ENCODE measurements around the gene LRFN3. TPM values are rescaled to one million over a fixed set of nuclear protein-coding genes. Genes with fewer than 3 reads are reported as not detected.
"Not testable (repeated sequence)": the region's sequence is repeated elsewhere in the genome, so short reads cannot be mapped to it uniquely, and the experiment has no call there.

LRFN3 gene
- total and polyA plus RNA-seq, 12 donors = 1.7 to 23.3 (median 13.8) TPM

DNA sequence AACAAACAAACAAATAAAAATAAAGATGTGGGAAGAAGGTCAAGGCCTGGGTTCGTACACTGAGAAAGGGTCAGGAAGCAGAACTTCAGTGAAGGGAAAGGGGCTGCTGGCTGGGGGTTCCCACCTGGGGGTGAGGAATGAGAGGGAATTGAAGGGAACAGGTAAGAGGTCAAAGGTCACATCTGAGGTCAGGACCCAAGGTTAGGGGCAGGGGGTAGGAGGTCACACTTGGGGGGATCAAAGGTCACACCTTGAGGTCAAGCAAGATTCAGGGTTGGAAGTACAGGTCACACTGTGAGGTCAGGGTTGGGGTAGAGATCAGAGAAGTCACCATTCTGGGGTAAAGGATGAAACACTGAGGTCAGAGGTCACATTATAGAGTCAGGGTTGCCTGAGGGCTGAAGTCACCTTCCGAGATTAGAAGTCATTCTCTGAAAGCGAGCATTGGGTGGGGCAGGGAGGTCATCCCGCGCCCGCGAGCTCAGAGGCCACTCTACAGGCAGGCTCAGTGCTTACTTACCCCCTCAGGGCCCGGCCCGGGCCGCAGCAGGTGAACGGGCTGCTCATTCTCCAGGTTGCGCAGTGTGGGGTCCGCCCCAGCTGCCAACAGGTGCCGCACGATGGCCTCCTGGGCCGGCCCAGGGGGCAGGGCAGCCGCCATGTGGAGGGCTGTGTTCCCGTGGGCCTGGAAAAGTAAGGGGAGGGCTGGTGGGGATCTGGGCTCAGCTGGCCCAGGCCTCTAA lies 46.6 kb upstream of the LRFN3 start:
- no peaks in the 10 kb centered on the region for H3K27me3 ChIP-seq
- H3K4me1 ChIP-seq (replicated peaks in 1 of 2) = no peaks in the 10 kb centered on the region
- no peak overlapping the region for H3K27ac ChIP-seq
- H3K4me3 ChIP-seq = no peak overlapping the region
- intact Hi-C loops (cut with DNase I) = loop anchor here in 1 of 2 donors (5.0 kb wide), 1 partner anchor 48 kb away; the partner anchor contains the start of gene LRFN3
- DNase-seq = no peak
- 94 to 97% (median 94%) methylated on average over 10 to 18 of the region's 18 CpGs for WGBS, 4 donors
- TF ChIP-seq, protein P1, sequence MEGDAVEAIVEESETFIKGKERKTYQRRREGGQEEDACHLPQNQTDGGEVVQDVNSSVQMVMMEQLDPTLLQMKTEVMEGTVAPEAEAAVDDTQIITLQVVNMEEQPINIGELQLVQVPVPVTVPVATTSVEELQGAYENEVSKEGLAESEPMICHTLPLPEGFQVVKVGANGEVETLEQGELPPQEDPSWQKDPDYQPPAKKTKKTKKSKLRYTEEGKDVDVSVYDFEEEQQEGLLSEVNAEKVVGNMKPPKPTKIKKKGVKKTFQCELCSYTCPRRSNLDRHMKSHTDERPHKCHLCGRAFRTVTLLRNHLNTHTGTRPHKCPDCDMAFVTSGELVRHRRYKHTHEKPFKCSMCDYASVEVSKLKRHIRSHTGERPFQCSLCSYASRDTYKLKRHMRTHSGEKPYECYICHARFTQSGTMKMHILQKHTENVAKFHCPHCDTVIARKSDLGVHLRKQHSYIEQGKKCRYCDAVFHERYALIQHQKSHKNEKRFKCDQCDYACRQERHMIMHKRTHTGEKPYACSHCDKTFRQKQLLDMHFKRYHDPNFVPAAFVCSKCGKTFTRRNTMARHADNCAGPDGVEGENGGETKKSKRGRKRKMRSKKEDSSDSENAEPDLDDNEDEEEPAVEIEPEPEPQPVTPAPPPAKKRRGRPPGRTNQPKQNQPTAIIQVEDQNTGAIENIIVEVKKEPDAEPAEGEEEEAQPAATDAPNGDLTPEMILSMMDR (IDR thresholded peaks at IDR 0.05) = no peak
- TF ChIP-seq POLR2A (IDR thresholded peaks at IDR 0.05) = no peak
- no peaks in the 10 kb centered on the region for H3K9me3 ChIP-seq (replicated peaks in 1 of 3)
- H3K36me3 ChIP-seq (replicated peaks in 1 of 2) = peaks cover 0 to 58% of the 10 kb centered on the region in 2 donors

DNA sequence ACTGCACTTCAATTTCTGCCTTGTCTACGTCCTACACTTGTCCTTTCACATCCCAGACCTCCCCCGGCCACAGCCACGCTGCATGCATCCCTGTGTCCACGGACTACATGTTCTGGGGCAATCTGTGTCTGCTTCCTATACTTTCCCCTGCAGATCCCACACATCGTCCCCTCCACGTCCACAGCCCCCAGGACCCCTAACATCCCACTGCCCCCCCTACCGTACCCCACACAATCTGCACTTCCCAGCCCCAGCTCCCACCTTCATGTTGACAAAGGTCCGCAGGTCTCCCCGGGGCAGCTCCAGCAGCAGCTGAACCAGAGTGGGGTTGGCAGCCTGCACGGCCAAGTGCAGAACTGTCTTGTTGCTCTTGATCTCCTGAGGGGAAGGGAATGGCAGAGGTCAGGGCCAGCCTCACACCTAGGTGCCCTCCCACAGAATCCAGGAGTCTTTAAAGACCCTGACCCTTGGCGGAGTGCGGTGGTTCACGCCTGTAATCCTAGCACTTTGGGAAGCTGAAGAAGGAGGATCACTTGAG lies 46.0 kb upstream of the LRFN3 start:
- TF ChIP-seq POLR2A (IDR thresholded peaks at IDR 0.05) = no peak
- no peaks in the 10 kb centered on the region for H3K27me3 ChIP-seq
- H3K36me3 ChIP-seq (replicated peaks in 1 of 2) = peaks cover 0 to 64% of the 10 kb centered on the region in 2 donors
- no peak overlapping the region for H3K4me3 ChIP-seq
- WGBS, 4 donors = 87 to 96% (median 91%) methylated on average over 11 to 13 of the region's 13 CpGs
- DNase-seq = no peak
- H3K4me1 ChIP-seq (replicated peaks in 1 of 2) = no peaks in the 10 kb centered on the region
- H3K27ac ChIP-seq = no peak overlapping the region
- intact Hi-C loops (cut with DNase I) = no loop called here
- no peaks in the 10 kb centered on the region for H3K9me3 ChIP-seq (replicated peaks in 1 of 3)

DNA sequence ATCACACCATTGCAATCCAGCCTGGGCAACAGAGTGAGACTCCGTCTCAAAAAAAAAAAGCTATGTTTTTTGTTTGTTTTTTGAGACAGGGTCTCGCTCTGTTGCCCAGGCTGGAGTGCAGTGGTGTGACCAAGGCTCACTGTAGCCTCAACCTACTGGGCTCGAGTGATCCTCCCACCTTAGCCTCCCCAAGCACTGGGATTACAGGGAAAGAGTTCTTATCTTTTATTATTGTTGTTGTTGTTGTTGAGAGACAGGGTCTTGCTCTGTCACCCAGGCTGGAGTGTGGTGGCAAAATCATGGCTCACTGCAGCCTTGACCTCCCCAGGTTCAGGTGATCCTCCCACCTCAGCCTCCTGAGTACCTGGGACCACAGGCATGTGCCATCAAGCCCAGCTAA lies 44.4 kb upstream of the LRFN3 start:
- H3K9me3 ChIP-seq (replicated peaks in 1 of 3); H3K27ac ChIP-seq; H3K27me3 ChIP-seq; H3K4me1 ChIP-seq (replicated peaks in 1 of 2); DNase-seq; intact Hi-C loops (cut with DNase I); H3K4me3 ChIP-seq: not testable (repeated sequence)
- H3K36me3 ChIP-seq (replicated peaks in 1 of 2) = peaks cover 0 to 80% of the 10 kb centered on the region in 2 donors
- WGBS, 4 donors = 90 to 100% (median 94%) methylated on average over 3 of the region's 3 CpGs

DNA sequence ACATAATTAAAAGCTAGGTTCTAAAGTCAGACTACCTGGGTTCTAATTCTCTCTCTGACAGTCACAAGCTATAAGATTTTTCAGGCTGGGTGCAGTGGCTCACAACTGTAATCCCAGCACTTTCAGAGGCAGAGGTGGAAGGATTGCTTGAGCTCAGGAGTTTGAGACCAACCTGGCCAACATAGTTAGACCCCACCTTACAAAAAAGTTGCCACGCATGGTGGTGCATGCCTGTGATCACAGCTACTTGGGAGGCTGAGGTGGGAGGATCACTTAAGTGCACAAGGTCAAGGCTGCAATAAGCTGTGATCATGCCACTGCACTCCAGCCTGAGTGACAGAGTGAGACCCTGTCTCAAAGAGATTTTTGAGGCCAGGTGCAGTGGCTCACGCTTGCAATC lies 41.8 kb upstream of the LRFN3 start:
- Histone ChIP-seq H3K36me3 (replicated peaks in 1 of 2) (peaks cover 0 to 64% of the 10 kb centered on the region in 2 donors), H3K27ac (no peak overlapping the region), H3K4me3 (no peak overlapping the region), H3K9me3 (replicated peaks in 1 of 3) (no peaks in the 10 kb centered on the region), H3K4me1 (replicated peaks in 1 of 2) (peaks cover 6 to 9% of the 10 kb centered on the region in 2 donors), H3K27me3 (no peaks in the 10 kb centered on the region)
- intact Hi-C loops (cut with DNase I) = no loop called here
- DNase-seq = no peak
- 97 to 100% (median 99%) methylated on average over 2 of the region's 2 CpGs for WGBS, 4 donors
- TF ChIP-seq, protein P1 (IDR thresholded peaks at IDR 0.05) = no peak
- no peak for TF ChIP-seq POLR2A (IDR thresholded peaks at IDR 0.05)

DNA sequence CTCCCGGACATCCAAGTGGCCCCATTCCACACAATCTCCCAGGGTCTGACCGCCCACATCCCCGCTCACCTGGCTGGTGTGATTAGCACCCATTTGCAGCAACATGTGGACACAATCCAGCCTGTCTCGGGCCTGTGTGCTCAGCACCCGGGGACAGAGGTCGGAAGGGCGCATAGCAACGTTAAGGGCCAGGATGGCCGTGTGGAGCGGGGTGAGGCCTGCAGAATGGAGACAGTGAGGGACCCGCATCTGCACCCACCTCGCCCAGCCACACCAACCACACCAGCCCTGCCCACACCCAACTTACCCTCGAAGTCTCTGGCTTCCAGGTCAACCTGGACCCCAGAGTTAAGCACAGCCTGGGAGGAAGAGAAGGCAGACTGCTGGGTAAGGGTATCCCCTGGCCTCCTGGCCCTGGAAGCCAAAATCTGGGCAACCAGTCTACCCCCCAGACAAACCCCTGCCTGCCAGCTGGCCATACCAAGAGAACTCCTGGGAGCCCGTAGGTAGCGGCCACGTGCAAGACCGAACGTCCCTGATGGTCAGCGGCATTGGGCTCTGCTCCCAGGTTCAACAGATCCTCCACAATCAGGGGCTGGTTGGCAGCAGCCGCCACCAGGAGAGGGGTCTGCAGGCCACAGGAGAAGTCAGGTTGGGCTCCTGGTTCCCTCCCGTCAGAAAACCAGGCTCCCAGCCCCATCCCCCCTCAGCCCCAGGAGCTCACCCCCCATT lies 40.1 kb upstream of the LRFN3 start:
- 83 to 93% (median 91%) methylated on average over 6 to 21 of the region's 21 CpGs for WGBS, 4 donors
- Histone ChIP-seq H3K36me3 (replicated peaks in 1 of 2) (peaks cover 0 to 48% of the 10 kb centered on the region in 2 donors), H3K4me3 (no peak overlapping the region), H3K27me3 (no peaks in the 10 kb centered on the region), H3K9me3 (replicated peaks in 1 of 3) (no peaks in the 10 kb centered on the region), H3K4me1 (replicated peaks in 1 of 2) (peaks cover 6 to 13% of the 10 kb centered on the region in 2 donors), H3K27ac (no peak overlapping the region)
- TF ChIP-seq, protein P1 (IDR thresholded peaks at IDR 0.05) = no peak
- TF ChIP-seq POLR2A (IDR thresholded peaks at IDR 0.05) = no peak
- DNase-seq = no peak
- intact Hi-C loops (cut with DNase I) = no loop called here

Measured in adrenal gland (tissue), 12 donors.